SK-N-SH (cell line): Measurements from ENCODE around the gene GABRA5. TPM values are rescaled to one million over a fixed set of nuclear protein-coding genes. Genes with fewer than 3 reads are reported as not detected.

Source experiments
- CTCF ChIA-PET: fragments of 300-600, 350-600 bp; formaldehyde crosslinking; extraction: SDS; loops from one replicate; lab custom pipeline; 2021; lab: Yijun Ruan, JAX
- POLR2A ChIA-PET: fragments of 350-600 bp; sonication (Branson Sonifier 250); formaldehyde crosslinking; extraction: SDS; loops from one replicate; lab custom pipeline; 2020; ENCODE audit warnings: antibody characterized with exemption, inconsistent platforms; lab: Yijun Ruan, JAX
- DNase-seq: peaks from one replicate; pipeline ENCODE4 v3.0.0; 2012
- H2AFZ ChIP-seq: fragments of 200-600 bp; sonication (generic); 2 replicates; pipeline ENCODE4 v1.8.1; 2016; ENCODE audit warnings: antibody characterized with exemption, mild to moderate bottlenecking, low read depth
- H3F3A ChIP-seq: fragments of 200-600 bp; sonication (generic); replicated peaks from 2 replicates; pipeline ENCODE3; 2016; ENCODE audit warnings: antibody characterized with exemption, mild to moderate bottlenecking; ENCODE audit not compliant: insufficient read depth
- H3K27ac ChIP-seq, 2 experiments: fragments of 200-500 bp in 1 of 2; fragments of 200-600 bp in 1 of 2; sonication (Bioruptor generic) in 1 of 2; sonication (generic), shearing (Covaris generic) in 1 of 2; 2 replicates each; pipeline versions ENCODE4 v1.5.1 to v1.6.1; 2014 to 2016; ENCODE audit warnings: low read depth in 2 of 2, inconsistent platforms in 1 of 2, low read length in 1 of 2, mild to moderate bottlenecking in 1 of 2, mixed read lengths in 1 of 2
- H3K27me3 ChIP-seq: fragments of 200-600 bp; sonication (generic), shearing (Covaris generic); 2 replicates; pipeline ENCODE4 v1.6.1; 2016; ENCODE audit warnings: mixed run types; ENCODE audit not compliant: insufficient read depth
- H3K36me3 ChIP-seq, 2 experiments: fragments of 200-500 bp in 1 of 2; fragments of 200-600 bp in 1 of 2; sonication (Bioruptor generic) in 1 of 2; sonication (generic) in 1 of 2; replicated peaks in 1 of 2; 2 replicates each; pipeline versions ENCODE3 to v1.5.1; 2014 to 2016; ENCODE audit warnings: low read length in 1 of 2, mild to moderate bottlenecking in 1 of 2; ENCODE audit not compliant: insufficient read depth in 2 of 2, control insufficient read depth in 1 of 2
- H3K4me1 ChIP-seq, 2 experiments: fragments of 200-500 bp in 1 of 2; fragments of 200-600 bp in 1 of 2; sonication (Bioruptor generic) in 1 of 2; sonication (generic), shearing (Covaris generic) in 1 of 2; 2 replicates each; pipeline versions ENCODE4 v1.5.1 to v1.6.1; 2014 to 2016; ENCODE audit warnings: low read depth in 1 of 2, low read length in 1 of 2, mixed run types in 1 of 2; ENCODE audit not compliant: insufficient read depth in 2 of 2, control insufficient read depth in 1 of 2
- H3K4me2 ChIP-seq: fragments of 200-600 bp; sonication (generic), shearing (Covaris generic); 2 replicates; pipeline ENCODE4 v1.6.1; 2017; ENCODE audit warnings: mixed run types
- H3K4me3 ChIP-seq, 2 experiments: fragments of 200-500 bp in 1 of 2; fragments of 200-600 bp in 1 of 2; sonication (Bioruptor generic) in 1 of 2; sonication (generic), shearing (Covaris generic) in 1 of 2; 2 replicates each; pipeline versions ENCODE4 v1.5.1 to v1.8.1; 2014 to 2016; ENCODE audit warnings: low read depth in 2 of 2, inconsistent platforms in 1 of 2, low read length in 1 of 2, mild to moderate bottlenecking in 1 of 2, mixed read lengths in 1 of 2, moderate library complexity in 1 of 2
- H3K79me2 ChIP-seq: fragments of 200-600 bp; sonication (generic); 2 replicates; pipeline ENCODE4 v1.8.1; 2017; ENCODE audit warnings: mild to moderate bottlenecking; ENCODE audit not compliant: insufficient read depth
- H3K9ac ChIP-seq: fragments of 200-600 bp; sonication (generic); 2 replicates; pipeline ENCODE4 v1.6.1; 2017; ENCODE audit warnings: mixed run types
- H3K9me2 ChIP-seq: fragments of 200-600 bp; sonication (generic); 2 replicates; pipeline ENCODE4 v1.6.1; 2017; ENCODE audit warnings: mixed run types
- H3K9me3 ChIP-seq: fragments of 200-600 bp; sonication (generic); 2 replicates; pipeline ENCODE4 v1.6.1; 2017; ENCODE audit warnings: mixed run types, mild to moderate bottlenecking, moderate library complexity
- H4K20me1 ChIP-seq: fragments of 200-600 bp; sonication (generic); 2 replicates; pipeline ENCODE4 v1.6.1; 2017; ENCODE audit warnings: mild to moderate bottlenecking, mixed run types; ENCODE audit not compliant: insufficient read depth
- CHD2 ChIP-seq: fragments of 150-350 bp; IDR thresholded peaks from 2 replicates; pipeline ENCODE4 v1.6.1; 2018; ENCODE audit warnings: low read length; ENCODE audit not compliant: partially characterized antibody
- CTCF ChIP-seq: fragments of 200-600 bp; sonication (generic); IDR thresholded peaks from 2 replicates; pipeline ENCODE4 v1.6.1; 2017; ENCODE audit warnings: antibody characterized with exemption, mild to moderate bottlenecking, moderate library complexity
- EZH2phosphoT487 ChIP-seq: fragments of 200-600 bp; sonication (generic); IDR thresholded peaks from 2 replicates; pipeline ENCODE4 v1.6.1; 2017; ENCODE audit warnings: low read depth, mixed run types, mild to moderate bottlenecking, antibody characterized with exemption, moderate library complexity, borderline replicate concordance
- FOSL2 ChIP-seq: IDR thresholded peaks from 2 replicates; pipeline ENCODE4 v1.4.0; 2012; ENCODE audit warnings: low read depth, mild to moderate bottlenecking, moderate library complexity, borderline replicate concordance
- FOXJ3 ChIP-seq: sonication (generic); formaldehyde crosslinking; IDR thresholded peaks from 2 replicates; pipeline ENCODE4 v1.5.1; 2020; ENCODE audit warnings: mild to moderate bottlenecking, missing genetic modification reagents
- GABPA ChIP-seq: IDR thresholded peaks from 2 replicates; pipeline ENCODE4 v1.4.0; 2012; ENCODE audit warnings: low read depth, mild to moderate bottlenecking
- GATA2 ChIP-seq: sonication (generic); formaldehyde crosslinking; IDR thresholded peaks from 2 replicates; pipeline ENCODE4 v1.5.0; 2020; ENCODE audit warnings: mild to moderate bottlenecking, missing genetic modification reagents
- IRF3 ChIP-seq: fragments of 150-350 bp; IDR thresholded peaks from 2 replicates; pipeline ENCODE4 v1.6.1; 2016; ENCODE audit warnings: mild to moderate bottlenecking, low read depth, low read length
- JUND ChIP-seq: IDR thresholded peaks from 2 replicates; pipeline ENCODE4 v1.4.0; 2012
- MAX ChIP-seq: IDR thresholded peaks from 2 replicates; pipeline ENCODE4 v1.4.0; 2012; ENCODE audit warnings: low read depth
- RFX5 ChIP-seq: IDR thresholded peaks from 2 replicates; pipeline ENCODE4 v1.6.1; 2012; ENCODE audit warnings: mild to moderate bottlenecking, improper control_type of control experiment, low read length
- TAF1 ChIP-seq: IDR thresholded peaks from 2 replicates; pipeline ENCODE4 v1.6.1; 2012; ENCODE audit warnings: low read depth, mild to moderate bottlenecking, low read length, moderate library complexity, borderline replicate concordance
- TEAD4 ChIP-seq: IDR thresholded peaks from 2 replicates; pipeline ENCODE4 v1.4.0; 2012; ENCODE audit warnings: mild to moderate bottlenecking, borderline replicate concordance; ENCODE audit not compliant: insufficient read depth
- USF2 ChIP-seq: fragments of 150-350 bp; IDR thresholded peaks from 2 replicates; pipeline ENCODE4 v1.6.1; 2017; ENCODE audit warnings: antibody characterized with exemption, low read length, low read depth, borderline replicate concordance
- WGBS: methylation state at CpG from one replicate; pipeline ENCODE4 v1.1.6; 2017; ENCODE audit warnings: low lambda C conversion rate; 5-methylcytosine and 5-hydroxymethylcytosine counted together
- polyA plus RNA-seq, 3 experiments: library from polyadenylated mRNA; depleted of rRNA; stranded (reverse); fragments of >200 nt; gene quantifications; 2 replicates each; pipeline ENCODE4 v1.2.3, GENCODE V29; 2012
- TF ChIP-seq, protein P1 (sequence below): IDR thresholded peaks from 2 replicates; pipeline ENCODE4 v1.6.1; 2012; ENCODE audit warnings: mild to moderate bottlenecking, low read depth, low read length, moderate library complexity
- TF ChIP-seq, protein P2 (sequence below): IDR thresholded peaks from 2 replicates; pipeline ENCODE4 v1.4.0; 2012; ENCODE audit warnings: low read depth, borderline replicate concordance
- TF ChIP-seq, protein P3 (sequence below): IDR thresholded peaks from 2 replicates; pipeline ENCODE4; 2012
- TF ChIP-seq, protein P4 (sequence below): IDR thresholded peaks from 2 replicates; pipeline ENCODE4 v1.4.0; 2012; ENCODE audit warnings: low read depth, borderline replicate concordance

GABRA5 gene
- polyA plus RNA-seq, 1 of the 3 experiments (the other 2 are of a cell fraction) = not detected

- no peak for TF ChIP-seq USF2
These were observed 8.1 kb downstream of the GABRA5 start (continued) for GRCh38 chr15:26874774-26875475.

GRCh38 chr15:26875476-26875850 lies 8.6 kb downstream of the GABRA5 start:
- Histone ChIP-seq H3K27me3 (no peaks in the 10 kb centered on the region), H4K20me1 (no peaks in the 10 kb centered on the region), H3K36me3 (no peaks in the 10 kb centered on the region), H3K9me2 (no peaks in the 10 kb centered on the region), H3K4me3 (no peak overlapping the region), H3K4me2 (no peak overlapping the region), H3K9ac (no peak overlapping the region), H3K9me3 (no peaks in the 10 kb centered on the region), H3K4me1 (no peaks in the 10 kb centered on the region), H3K27ac (no peak overlapping the region), H3F3A (no peaks in the 10 kb centered on the region), H2AFZ (no peak overlapping the region), H3K79me2 (no peaks in the 10 kb centered on the region)
- CTCF ChIA-PET = interaction anchor here (1.7 kb wide), 1 partner anchor 14 kb away, joined by 4 read pairs; no protein-coding TSS in a partner anchor
- DNase-seq = no peak
- POLR2A ChIA-PET = no interaction called here
- TF ChIP-seq TAF1 (no peak), EZH2phosphoT487 (no peak), JUND (no peak), CHD2 (no peak), IRF3 (no peak), TEAD4 (no peak), FOXJ3 (no peak), GATA2 (CRISPR knock-in tag) (no peak), FOSL2 (no peak), RFX5 (no peak), MAX (no peak), GABPA (no peak), CTCF (no peak)
- TF ChIP-seq, protein P1, sequence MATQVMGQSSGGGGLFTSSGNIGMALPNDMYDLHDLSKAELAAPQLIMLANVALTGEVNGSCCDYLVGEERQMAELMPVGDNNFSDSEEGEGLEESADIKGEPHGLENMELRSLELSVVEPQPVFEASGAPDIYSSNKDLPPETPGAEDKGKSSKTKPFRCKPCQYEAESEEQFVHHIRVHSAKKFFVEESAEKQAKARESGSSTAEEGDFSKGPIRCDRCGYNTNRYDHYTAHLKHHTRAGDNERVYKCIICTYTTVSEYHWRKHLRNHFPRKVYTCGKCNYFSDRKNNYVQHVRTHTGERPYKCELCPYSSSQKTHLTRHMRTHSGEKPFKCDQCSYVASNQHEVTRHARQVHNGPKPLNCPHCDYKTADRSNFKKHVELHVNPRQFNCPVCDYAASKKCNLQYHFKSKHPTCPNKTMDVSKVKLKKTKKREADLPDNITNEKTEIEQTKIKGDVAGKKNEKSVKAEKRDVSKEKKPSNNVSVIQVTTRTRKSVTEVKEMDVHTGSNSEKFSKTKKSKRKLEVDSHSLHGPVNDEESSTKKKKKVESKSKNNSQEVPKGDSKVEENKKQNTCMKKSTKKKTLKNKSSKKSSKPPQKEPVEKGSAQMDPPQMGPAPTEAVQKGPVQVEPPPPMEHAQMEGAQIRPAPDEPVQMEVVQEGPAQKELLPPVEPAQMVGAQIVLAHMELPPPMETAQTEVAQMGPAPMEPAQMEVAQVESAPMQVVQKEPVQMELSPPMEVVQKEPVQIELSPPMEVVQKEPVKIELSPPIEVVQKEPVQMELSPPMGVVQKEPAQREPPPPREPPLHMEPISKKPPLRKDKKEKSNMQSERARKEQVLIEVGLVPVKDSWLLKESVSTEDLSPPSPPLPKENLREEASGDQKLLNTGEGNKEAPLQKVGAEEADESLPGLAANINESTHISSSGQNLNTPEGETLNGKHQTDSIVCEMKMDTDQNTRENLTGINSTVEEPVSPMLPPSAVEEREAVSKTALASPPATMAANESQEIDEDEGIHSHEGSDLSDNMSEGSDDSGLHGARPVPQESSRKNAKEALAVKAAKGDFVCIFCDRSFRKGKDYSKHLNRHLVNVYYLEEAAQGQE = no peak
- TF ChIP-seq, protein P2, sequence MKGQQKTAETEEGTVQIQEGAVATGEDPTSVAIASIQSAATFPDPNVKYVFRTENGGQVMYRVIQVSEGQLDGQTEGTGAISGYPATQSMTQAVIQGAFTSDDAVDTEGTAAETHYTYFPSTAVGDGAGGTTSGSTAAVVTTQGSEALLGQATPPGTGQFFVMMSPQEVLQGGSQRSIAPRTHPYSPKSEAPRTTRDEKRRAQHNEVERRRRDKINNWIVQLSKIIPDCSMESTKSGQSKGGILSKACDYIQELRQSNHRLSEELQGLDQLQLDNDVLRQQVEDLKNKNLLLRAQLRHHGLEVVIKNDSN = no peak
- TF ChIP-seq, protein P3, sequence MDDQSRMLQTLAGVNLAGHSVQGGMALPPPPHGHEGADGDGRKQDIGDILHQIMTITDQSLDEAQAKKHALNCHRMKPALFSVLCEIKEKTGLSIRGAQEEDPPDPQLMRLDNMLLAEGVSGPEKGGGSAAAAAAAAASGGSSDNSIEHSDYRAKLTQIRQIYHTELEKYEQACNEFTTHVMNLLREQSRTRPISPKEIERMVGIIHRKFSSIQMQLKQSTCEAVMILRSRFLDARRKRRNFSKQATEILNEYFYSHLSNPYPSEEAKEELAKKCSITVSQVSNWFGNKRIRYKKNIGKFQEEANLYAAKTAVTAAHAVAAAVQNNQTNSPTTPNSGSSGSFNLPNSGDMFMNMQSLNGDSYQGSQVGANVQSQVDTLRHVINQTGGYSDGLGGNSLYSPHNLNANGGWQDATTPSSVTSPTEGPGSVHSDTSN = no peak
- TF ChIP-seq, protein P4, sequence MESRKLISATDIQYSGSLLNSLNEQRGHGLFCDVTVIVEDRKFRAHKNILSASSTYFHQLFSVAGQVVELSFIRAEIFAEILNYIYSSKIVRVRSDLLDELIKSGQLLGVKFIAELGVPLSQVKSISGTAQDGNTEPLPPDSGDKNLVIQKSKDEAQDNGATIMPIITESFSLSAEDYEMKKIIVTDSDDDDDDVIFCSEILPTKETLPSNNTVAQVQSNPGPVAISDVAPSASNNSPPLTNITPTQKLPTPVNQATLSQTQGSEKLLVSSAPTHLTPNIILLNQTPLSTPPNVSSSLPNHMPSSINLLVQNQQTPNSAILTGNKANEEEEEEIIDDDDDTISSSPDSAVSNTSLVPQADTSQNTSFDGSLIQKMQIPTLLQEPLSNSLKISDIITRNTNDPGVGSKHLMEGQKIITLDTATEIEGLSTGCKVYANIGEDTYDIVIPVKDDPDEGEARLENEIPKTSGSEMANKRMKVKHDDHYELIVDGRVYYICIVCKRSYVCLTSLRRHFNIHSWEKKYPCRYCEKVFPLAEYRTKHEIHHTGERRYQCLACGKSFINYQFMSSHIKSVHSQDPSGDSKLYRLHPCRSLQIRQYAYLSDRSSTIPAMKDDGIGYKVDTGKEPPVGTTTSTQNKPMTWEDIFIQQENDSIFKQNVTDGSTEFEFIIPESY = no peak
- WGBS = 54% methylated on average over 8 of the region's 8 CpGs
